Medulla oblongata (tissue), 1 donor: ENCODE data around the gene FOXL1.

Source experiments
- DNase-seq: peaks from one replicate; pipeline ENCODE4 v3.0.0-alpha.2; 2015; ENCODE audit errors: extremely low spot score

FOXL1 gene

GRCh38 chr16:86631444-86631843 lies 53.1 kb downstream of the FOXL1 start:
- DNase-seq, result no peak
